Neural progenitor cell (in vitro differentiated cells): ENCODE data around the gene NKAIN4.

Experiments used
- EZH2 ChIP-seq: fragments of 200-600 bp; sonication (generic); IDR thresholded peaks from 2 replicates; pipeline ENCODE4 v1.6.1; 2017; ENCODE audit warnings: antibody characterized with exemption, mild to moderate bottlenecking, moderate library complexity
- TF ChIP-seq, protein P1 (sequence below): fragments of 200-600 bp; sonication (generic); IDR thresholded peaks from 2 replicates; pipeline ENCODE4 v1.5.1; 2017; ENCODE audit warnings: antibody characterized with exemption, mild to moderate bottlenecking

DNA sequence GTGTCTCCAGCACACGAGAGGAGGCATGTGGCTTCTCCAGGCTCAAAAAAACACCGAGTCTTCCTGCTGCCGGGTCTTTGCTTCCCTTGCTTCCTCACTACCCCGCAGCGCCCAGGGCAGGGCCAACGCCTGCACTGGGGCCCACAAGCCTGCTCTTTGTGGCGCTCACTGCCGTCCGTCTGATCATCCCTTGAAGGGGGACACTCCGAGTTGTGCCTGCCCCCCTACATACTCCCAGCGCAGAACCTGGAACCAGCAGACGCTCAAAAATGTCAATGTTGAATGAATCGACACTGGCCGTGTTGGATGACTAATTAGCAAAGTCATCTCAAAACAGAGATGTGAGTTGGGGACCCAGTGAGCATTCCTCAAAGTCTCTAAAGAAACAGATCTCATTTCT is 10.3 kb upstream of the NKAIN4 start:
- TF ChIP-seq, protein P1, sequence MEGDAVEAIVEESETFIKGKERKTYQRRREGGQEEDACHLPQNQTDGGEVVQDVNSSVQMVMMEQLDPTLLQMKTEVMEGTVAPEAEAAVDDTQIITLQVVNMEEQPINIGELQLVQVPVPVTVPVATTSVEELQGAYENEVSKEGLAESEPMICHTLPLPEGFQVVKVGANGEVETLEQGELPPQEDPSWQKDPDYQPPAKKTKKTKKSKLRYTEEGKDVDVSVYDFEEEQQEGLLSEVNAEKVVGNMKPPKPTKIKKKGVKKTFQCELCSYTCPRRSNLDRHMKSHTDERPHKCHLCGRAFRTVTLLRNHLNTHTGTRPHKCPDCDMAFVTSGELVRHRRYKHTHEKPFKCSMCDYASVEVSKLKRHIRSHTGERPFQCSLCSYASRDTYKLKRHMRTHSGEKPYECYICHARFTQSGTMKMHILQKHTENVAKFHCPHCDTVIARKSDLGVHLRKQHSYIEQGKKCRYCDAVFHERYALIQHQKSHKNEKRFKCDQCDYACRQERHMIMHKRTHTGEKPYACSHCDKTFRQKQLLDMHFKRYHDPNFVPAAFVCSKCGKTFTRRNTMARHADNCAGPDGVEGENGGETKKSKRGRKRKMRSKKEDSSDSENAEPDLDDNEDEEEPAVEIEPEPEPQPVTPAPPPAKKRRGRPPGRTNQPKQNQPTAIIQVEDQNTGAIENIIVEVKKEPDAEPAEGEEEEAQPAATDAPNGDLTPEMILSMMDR = no peak
- TF ChIP-seq EZH2 = no peak
